K562 treated with DMSO at 1 percent for 12 hours (cell line): ENCODE results near the gene CD160. TPM values are rescaled to one million over a fixed set of nuclear protein-coding genes. Genes with fewer than 3 reads are reported as not detected.

Experiments used
- total RNA-seq: library from RNA; unstranded; fragments of 300-600 nt; gene quantifications from 2 replicates; pipeline ENCODE4 v1.2.3, GENCODE V29; 2022; ENCODE audit not compliant: insufficient read depth

The CD160 gene
- total RNA-seq: not detected in 2 replicates

GRCh38 chr1:145719230-145720079 lies at the start of gene CD160:
CD160 (plus strand) TSS chr1:145719499; CDS start chr1:145728328, 8,829 bp downstream.

GRCh38 chr1:145707183-145707867 lies 12.0 kb upstream of the CD160 start, which contains the start of gene PDZK1:
PDZK1 (minus strand) TSS chr1:145707368; CDS start chr1:145688021, 19,347 bp downstream.

Other genes with a start within 250 kb of the CD160 start
- 10.6 and 21.9 TPM in 2 replicates for gene GPR89A, start 111.5 kb upstream of the CD160 start, total RNA-seq
- gene PDZK1, start 12.1 kb upstream of the CD160 start, total RNA-seq: not detected in 2 replicates
- 3.3 and 9.2 TPM in 2 replicates for gene RNF115, start 104.6 kb downstream of the CD160 start, total RNA-seq
- 27.2 and 52.7 TPM in 2 replicates for gene POLR3C, start 104.7 kb downstream of the CD160 start, total RNA-seq
- 6.2 and 8.6 TPM in 2 replicates for gene NUDT17, start 126.1 kb downstream of the CD160 start, total RNA-seq
- 11.1 and 30.5 TPM in 2 replicates for gene PIAS3, start 139.6 kb downstream of the CD160 start, total RNA-seq
- 0.19 TPM in 1 of 2 replicates, not detected in the other for gene ANKRD35, start 166.4 kb downstream of the CD160 start, total RNA-seq
- gene ITGA10, start 190.6 kb downstream of the CD160 start, total RNA-seq: 0.41 TPM in 1 of 2 replicates, not detected in the other
- gene PEX11B, start 199.2 kb downstream of the CD160 start, total RNA-seq: 20.9 and 30.3 TPM in 2 replicates
- 153 and 174 TPM in 2 replicates for gene RBM8A, start 208.0 kb downstream of the CD160 start, total RNA-seq
- 8.0 and 18.3 TPM in 2 replicates for gene LIX1L, start 238.5 kb downstream of the CD160 start, total RNA-seq
- gene ANKRD34A, start 245.1 kb downstream of the CD160 start, total RNA-seq: 1.3 and 2.6 TPM in 2 replicates
- 55.4 and 58.3 TPM in 2 replicates for gene POLR3GL, start 245.2 kb downstream of the CD160 start, total RNA-seq